Right forelimb (tissue), 1 donor: ENCODE results near the gene RNF149.
"Not testable (repeated sequence)": the region's sequence is repeated elsewhere in the genome, so short reads cannot be mapped to it uniquely, and the experiment has no call there.

ENCODE experiments used
- DNase-seq: peaks from one replicate; pipeline ENCODE4 v3.0.0-alpha.2; 2018

The RNF149 gene

GRCh38 chr2:101330253-101330933, 21.9 kb upstream of the RNF149 start:
- no peak for DNase-seq

GRCh38 chr2:101329026-101329425, 20.5 kb upstream of the RNF149 start:
- no peak for DNase-seq

DNA sequence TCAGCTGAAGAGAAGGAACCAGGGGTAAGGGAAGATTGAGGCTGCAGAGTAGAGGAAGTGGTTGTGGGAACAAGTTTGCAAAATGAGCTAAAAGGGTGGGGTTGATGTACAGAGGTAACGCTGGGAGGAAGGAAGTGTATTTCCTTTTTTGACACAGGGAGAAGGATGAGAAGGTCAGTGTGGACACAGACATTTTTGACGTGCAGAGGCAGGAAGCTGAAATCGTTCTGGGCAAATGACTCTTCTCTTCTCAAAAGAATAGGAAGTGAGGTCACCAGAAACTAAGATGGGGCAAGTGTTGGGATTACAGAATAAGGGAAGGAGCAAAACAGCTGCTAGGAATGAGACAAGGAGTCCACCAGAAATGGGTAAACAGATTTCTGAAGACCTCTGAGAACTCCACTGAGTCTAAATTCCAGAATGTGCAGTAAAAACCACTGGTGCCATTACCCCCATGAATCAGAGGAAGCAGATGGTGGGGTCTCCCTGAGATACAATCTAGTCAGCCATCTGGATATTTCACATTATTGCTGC, 20.0 kb upstream of the RNF149 start:
- DNase-seq, result no peak

GRCh38 chr2:101327863-101328394, 19.4 kb upstream of the RNF149 start:
- no peak for DNase-seq

- no peak for DNase-seq
Observed at GRCh38 chr2:101325425-101325824, 16.9 kb upstream of the RNF149 start.

DNA sequence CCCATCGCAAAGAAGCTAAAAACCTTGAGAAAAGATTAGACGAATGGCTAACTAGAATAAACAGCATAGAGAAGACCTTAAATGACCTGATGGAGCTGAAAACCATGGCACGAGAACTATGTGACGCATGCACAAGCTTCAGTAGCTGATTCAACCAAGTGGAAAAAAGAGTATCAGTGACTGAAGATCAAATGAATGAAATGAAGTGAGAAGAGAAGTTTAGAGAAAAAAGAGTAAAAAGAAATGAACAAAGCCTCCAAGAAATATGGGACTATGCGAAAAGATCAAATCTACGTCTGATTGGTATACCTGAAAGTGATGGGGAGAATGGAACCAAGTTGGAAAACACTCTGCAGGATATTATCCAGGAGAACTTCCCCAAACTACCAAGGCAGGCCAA, 8.1 kb upstream of the RNF149 start:
- not testable (repeated sequence) for DNase-seq

DNA sequence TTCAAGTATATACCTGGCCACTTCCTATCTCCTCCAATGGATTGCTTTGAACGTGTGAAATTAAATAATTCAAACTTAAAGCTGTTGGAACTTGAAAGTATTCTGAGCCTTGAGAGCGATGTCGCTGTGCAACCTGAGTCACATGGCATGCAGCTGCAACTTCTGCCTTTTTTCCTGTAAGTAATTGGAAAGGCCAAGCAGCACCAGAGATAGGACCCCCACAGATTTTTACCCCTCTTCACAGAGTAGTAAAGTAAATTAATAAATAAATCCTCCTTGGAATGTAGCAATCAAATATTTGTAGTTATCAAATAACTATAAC, 3.2 kb upstream of the RNF149 start:
- DNase-seq, result no peak

DNA sequence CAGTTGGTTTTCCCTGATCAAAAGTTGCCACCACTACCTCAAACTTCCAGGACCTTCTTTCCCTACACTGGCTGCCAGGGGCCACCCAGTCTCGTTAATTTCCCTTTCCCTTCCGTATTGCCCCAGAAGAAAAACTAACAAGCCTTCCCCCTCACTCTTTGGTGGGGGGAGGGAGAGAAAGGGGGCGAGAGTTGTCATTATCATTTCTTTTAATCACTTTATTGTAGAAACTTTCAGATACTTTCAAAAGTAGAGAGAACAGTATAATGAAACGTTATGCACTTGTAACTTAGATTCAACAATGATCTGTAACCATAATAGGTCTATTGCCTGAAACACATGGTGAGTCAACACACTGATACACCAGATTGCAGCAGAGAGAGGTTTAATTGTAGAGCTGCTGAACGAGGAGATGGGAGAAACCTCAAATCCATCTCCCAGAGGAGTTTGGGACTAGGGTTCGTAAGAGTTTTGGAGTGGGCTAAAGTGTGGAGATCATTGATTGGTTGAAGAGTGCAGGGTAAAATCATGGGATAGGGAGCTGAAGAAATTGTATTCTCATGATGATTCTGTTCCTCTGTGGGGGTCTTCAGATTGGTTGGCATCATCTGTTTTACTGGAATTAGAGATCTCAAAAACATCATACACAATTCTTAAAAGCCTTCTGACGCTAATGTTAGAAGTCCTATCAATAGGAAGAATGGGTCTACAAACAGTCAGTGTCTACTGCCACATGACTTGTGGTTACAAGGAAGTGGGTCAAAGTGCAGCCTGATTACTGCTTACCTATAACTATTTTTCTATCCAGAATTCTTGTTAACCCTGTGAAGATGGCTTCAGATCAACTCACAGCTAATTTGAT, 2.6 kb upstream of the RNF149 start:
- no peak for DNase-seq

DNA sequence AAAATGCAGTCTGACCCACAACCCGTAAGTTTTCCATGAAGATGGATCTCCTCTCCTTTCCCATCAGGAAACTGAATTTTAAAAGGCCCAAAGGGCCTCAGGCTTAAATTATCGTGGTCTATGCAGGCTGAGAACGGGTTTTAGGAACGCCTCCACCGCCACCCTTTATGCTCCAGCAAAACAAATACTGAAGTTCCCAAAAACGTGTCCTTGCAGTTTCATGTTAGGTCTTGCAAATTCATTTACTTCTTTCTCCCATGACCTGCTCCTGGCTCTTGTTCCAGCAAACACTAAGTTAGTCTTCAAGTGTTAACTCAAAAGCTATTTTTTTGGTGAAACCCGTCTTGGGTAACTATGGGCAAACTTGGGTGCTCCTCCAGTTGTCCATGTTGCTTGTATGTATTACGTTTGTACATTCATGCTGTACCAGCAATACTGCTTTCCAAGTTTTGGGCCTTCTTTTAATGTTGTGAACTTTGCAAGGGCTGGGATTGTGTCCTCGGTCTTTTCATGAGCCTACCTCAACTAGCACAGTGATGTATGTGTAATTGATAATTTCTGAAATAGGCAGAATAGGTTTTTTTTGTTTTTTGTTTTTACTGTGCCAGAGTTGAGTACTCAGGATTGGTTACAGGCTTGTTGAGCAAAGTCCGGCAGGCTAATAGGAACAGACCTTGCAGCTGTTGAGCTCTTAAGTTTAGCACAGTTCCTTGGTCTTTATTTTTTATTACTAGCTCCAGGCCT, 1.8 kb upstream of the RNF149 start:
- no peak for DNase-seq

DNA sequence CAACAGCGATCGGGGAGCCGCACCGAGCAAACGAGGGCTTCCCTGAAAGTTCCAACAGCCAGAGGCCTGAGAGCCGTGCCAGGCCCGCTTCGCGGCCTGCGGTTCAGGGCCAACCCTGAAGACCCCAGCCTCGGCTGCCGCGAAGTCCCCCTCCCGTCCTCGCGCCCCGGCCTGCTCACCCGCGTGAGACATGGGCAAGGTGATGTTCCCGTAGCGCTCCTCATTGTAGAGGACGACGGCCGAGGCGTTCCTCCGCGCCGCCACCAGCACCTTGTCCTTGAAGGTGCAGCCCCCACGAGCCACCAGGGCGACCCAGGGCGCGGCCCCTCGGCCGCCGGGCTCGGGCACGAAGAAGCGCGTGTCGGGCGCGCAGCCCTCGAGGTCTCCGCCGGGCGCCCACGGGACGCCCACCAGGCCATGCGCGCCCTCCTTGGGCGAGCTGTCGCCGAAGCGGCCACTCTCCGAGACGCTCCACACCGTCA, 510 bp downstream of the RNF149 start:
- peak; percentile 56 for DNase-seq

GRCh38 chr2:101307503-101307902, 998 bp downstream of the RNF149 start:
- DNase-seq, result no peak

DNA sequence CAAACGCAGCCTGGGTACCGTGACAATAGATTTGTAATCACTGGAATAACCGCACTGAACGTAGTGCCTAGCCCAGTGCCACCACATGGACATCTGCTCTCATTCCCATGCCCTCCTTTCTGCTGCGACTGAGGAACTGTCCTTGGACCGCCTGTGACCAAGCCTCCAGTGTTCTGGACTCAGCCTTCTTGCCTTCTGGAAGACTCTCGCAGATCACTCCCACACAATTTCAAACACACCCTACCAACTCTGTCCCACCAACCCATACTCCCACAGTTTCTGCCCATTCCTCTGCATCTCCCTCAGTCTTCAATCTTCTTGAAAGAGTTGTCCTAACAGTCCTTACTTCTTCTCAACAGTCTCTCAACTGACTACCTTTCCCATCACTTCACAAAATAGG, 2.1 kb downstream of the RNF149 start:
- DNase-seq, result no peak

DNA sequence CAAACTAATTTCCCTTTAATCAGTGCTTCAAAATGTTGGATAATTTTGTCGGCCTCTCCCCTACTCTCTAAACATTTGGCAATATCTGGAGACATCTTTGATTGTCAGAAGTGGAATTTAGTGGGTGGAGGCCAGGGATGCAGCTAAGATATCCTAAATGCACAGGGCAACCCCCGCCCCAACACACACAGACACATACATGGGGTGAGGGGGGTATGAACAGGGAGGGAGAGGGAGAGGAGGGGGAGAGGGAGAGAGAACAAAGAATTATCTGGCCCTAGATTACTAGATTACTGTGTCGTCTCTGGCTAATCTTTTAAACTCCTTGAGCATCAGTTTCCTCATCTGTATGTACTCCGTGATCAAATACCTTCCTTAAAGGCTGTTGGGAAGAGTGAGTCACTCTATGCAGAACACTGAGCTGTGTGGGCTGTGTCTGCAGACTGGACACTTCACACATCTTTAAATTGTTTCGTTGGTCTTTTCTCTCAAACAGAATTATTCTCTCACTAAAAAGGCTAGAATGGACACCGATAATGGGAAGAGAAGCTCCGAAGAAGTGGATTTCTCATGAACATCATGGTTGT, 2.9 kb downstream of the RNF149 start:
- DNase-seq, result no peak

GRCh38 chr2:101305035-101305434, 3.5 kb downstream of the RNF149 start:
- no peak for DNase-seq

- DNase-seq, result no peak
Observed at GRCh38 chr2:101303688-101304087, 4.8 kb downstream of the RNF149 start.

DNA sequence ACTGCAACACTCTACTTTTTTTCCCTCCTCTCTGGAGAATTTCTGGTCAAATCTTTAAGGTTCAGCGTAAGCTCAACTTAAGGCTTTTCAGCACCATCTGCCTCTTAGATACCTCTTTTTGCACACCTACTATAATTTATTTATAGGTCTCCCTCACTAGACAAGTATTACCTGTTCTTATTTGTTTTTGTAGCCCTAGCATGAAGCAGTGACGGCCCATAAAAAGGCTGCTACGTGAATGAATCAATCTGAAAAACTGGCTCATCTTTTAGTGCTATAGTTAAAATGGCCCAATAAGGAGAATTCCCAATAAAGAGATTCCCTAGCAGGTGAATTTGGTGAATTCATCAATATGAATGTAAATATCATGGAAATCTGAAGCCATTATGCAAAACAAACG, 6.5 kb downstream of the RNF149 start:
- DNase-seq, result no peak

- DNase-seq, result no peak
Observed at GRCh38 chr2:101300836-101301235, 7.7 kb downstream of the RNF149 start.

DNA sequence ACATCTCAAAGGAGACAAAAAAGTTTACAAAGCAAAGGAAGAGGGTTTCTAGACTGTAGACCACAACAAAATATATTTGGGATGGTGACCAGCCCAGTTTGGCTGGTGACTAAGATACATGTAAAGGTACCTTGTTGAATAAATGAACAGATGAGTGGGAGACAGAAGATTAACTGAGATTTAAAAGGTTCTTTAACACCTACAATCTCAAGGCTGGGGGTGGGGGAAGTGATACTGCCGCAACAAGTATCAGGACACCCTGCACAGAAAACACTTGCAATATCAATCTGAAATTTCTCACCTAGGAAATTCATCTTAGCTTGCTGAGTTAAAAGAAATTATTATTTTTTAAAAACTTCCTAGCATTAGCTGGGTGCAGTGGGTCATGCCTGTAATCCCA, 8.3 kb downstream of the RNF149 start:
- DNase-seq, result no peak

DNA sequence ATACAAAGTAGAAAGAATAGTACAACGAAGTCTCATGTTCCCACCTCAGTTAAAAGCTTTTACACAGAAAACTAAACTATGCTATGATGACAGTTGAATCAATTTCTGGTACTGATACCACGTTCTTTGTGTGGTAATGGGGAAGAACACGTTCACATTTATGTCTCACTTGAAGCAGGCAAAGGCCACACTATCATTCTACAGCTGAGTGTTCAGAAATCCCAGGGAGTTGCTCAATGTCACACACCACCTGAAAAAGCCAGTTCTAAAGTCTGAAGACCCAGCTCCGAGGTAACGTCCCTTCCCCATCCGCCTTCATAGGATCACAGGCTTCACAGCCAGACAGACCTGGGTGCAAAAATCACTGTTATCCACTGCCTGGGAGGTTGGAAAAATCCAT, 8.9 kb downstream of the RNF149 start:
- DNase-seq, result no peak

- DNase-seq, result no peak
Observed at GRCh38 chr2:101297383-101297782, 11.1 kb downstream of the RNF149 start.

DNA sequence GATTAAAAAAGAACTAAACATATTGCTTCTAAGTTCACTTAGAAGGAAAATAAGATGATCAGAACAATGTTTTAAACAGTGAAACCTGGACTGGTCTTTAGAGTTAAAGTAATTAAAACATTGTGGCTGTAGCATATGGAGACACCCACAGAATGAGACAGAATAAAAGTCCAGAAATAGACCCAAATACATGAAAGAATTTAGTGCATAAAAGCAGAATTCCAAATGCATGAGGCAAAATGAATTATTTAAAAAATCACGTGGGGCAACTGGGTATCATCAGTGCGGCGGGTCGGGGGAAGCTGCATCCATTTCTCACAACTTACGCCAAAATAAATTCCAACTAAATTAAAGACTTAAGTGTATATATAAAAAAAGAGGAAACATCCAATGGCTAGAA, 12.1 kb downstream of the RNF149 start:
- no peak for DNase-seq

DNA sequence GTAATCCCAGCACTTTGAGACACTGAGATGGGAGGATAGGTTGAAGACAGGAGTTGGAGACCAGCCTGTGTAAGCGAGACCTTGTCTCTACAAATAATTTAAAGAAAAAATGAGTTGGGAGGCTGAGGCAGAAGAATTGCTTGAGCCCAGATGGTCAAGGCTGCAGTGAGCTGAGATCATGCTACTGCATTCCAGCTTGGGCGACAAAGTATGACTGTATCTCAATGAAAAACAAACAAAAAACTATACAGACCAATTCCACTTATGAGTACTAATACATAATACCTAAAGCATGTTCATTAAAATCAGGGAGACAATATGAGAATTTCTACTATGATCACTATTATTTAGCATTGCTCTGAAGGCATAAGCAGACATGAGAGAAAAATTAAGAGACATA, 12.6 kb downstream of the RNF149 start:
- no peak for DNase-seq

- DNase-seq, result no peak
Observed at GRCh38 chr2:101294861-101295260, 13.6 kb downstream of the RNF149 start.
